K562 (cell line): ENCODE results near the gene KIF12.

Source experiments
- CREB1 ChIP-seq, 2 experiments: sonication (generic) in 1 of 2; formaldehyde crosslinking in 1 of 2; IDR thresholded peaks; 2 replicates each; pipeline versions ENCODE4 v1.6.1 to v1.8.0; 2012 to 2022; ENCODE audit warnings: inconsistent platforms in 1 of 2, mild to moderate bottlenecking in 1 of 2, missing genetic modification reagents in 1 of 2, moderate library complexity in 1 of 2
- CTCF ChIP-seq, 3 experiments: IDR thresholded peaks in 2 of 3; conservative IDR thresholded peaks in 1 of 3; 2 replicates each; pipeline ENCODE4 v1.5.1; 2011 to 2012; ENCODE audit warnings: low read length in 3 of 3, mild to moderate bottlenecking in 3 of 3, control low read depth in 2 of 3, improper control_type of control experiment in 1 of 3, inconsistent platforms in 1 of 3, low read depth in 1 of 3, mixed read lengths in 1 of 3, moderate library complexity in 1 of 3; ENCODE audit not compliant: insufficient read depth in 2 of 3
- EZH2 ChIP-seq: IDR thresholded peaks from 2 replicates; pipeline ENCODE4 v1.6.1; 2012; ENCODE audit warnings: low read depth, mild to moderate bottlenecking, inconsistent platforms, low read length, borderline replicate concordance
- HDAC2 ChIP-seq: fragments of 450-650 bp; IDR thresholded peaks from 2 replicates; pipeline ENCODE4 v1.6.1; 2016; ENCODE audit warnings: mild to moderate bottlenecking
- PRPF4 ChIP-seq: fragments of 200-400 bp; formaldehyde crosslinking; IDR thresholded peaks from one replicate; pipeline ENCODE4 v1.6.1; 2017; ENCODE audit warnings: low read length, low read depth, mild to moderate bottlenecking; ENCODE audit not compliant: insufficient read depth, poor library complexity, severe bottlenecking
- SP1 ChIP-seq: sonication (generic); formaldehyde crosslinking; IDR thresholded peaks from 2 replicates; pipeline ENCODE4 v1.8.1; 2022; ENCODE audit warnings: mild to moderate bottlenecking, missing genetic modification reagents
- TAF1 ChIP-seq: IDR thresholded peaks from 2 replicates; pipeline ENCODE4 v1.6.1; 2011; ENCODE audit warnings: mild to moderate bottlenecking, low read length, moderate library complexity; ENCODE audit not compliant: insufficient read depth, control insufficient read depth, severe bottlenecking; ENCODE audit errors: extremely low read depth
- ZFX ChIP-seq: sonication (generic); formaldehyde crosslinking; IDR thresholded peaks from 2 replicates; pipeline ENCODE4 v1.8.0; 2022; ENCODE audit warnings: mild to moderate bottlenecking, missing genetic modification reagents, moderate library complexity
- ZNF174 ChIP-seq: fragments of 250-450 bp; sonication (Bioruptor Pico); IDR thresholded peaks from 2 replicates; pipeline ENCODE4 v1.4.0; 2020; ENCODE audit warnings: mild to moderate bottlenecking

GRCh38 chr9:114060070-114060469, 39.0 kb downstream of the KIF12 start:
- TF ChIP-seq EZH2 (no peak), SP1 (no peak), TAF1 (no peak), ZNF174 (no peak), ZFX (CRISPR knock-in tag) (no peak), HDAC2 (no peak), CTCF (IDR thresholded peaks at IDR 0.05 in 2 of 3, conservative IDR thresholded peaks at IDR 0.05 in 1 of 3; ENCODE audit: insufficient read depth in 2 of 3, low read depth in 1 of 3, low read length in 3 of 3) (no peak), CREB1 (IDR thresholded peaks at IDR 0.05) (no peak), CREB1 (CRISPR knock-in tag; IDR thresholded peaks at IDR 0.05) (no peak), PRPF4 (no peak)
